GM19239 (cell line): Measurements from ENCODE around the gene GTPBP3.

Experiments
- DNase-seq: peaks from one replicate; pipeline ENCODE4 v3.0.0; 2011; ENCODE audit warnings: low spot score; ENCODE audit not compliant: insufficient read length
- FAIRE-seq: peaks from 2 replicates; lab custom pipeline; 2011; peaks lifted over from hg19 to GRCh38; lab: Jason Lieb, UNC

GTPBP3 gene

GRCh38 chr19:17309198-17309964 is 28.0 kb upstream of the GTPBP3 start, which contains the start of gene DDA1:
Gene DDA1, plus strand, starts transcription at chr19:17309563. Its CDS starts 92 bp downstream, at chr19:17309655.
- FAIRE-seq (peak; percentile 100), DNase-seq (peak; percentile 97)

GRCh38 chr19:17309965-17310461 is 27.3 kb upstream of the GTPBP3 start:
- DNase-seq (no peak), FAIRE-seq (peak; percentile 64)

GRCh38 chr19:17311455-17312188 is 25.7 kb upstream of the GTPBP3 start:
- no peak for FAIRE-seq

GRCh38 chr19:17312189-17313113 is 24.9 kb upstream of the GTPBP3 start:
- FAIRE-seq (no peak), DNase-seq (no peak)

More at GRCh38 chr19:17311455-17312188, 25.7 kb upstream of the GTPBP3 start:
- no peak for DNase-seq

- DNase-seq (no peak), FAIRE-seq (no peak)
These were observed 23.3 kb upstream of the GTPBP3 start for GRCh38 chr19:17314007-17314593.

GRCh38 chr19:17318966-17319365 is 18.4 kb upstream of the GTPBP3 start:
- DNase-seq, result no peak
- no peak for FAIRE-seq

- no peak for FAIRE-seq
- DNase-seq, result no peak
These were observed 17.7 kb upstream of the GTPBP3 start for GRCh38 chr19:17319473-17320238.

- FAIRE-seq, result no peak
- no peak for DNase-seq
These were observed 16.9 kb upstream of the GTPBP3 start for GRCh38 chr19:17320435-17320834.

GRCh38 chr19:17321655-17322489 is 15.5 kb upstream of the GTPBP3 start:
- DNase-seq, result no peak
- no peak for FAIRE-seq

GRCh38 chr19:17322854-17323253 is 14.5 kb upstream of the GTPBP3 start:
- DNase-seq, result no peak
- FAIRE-seq, result no peak

- no peak for DNase-seq
- FAIRE-seq, result no peak
These were observed 13.9 kb upstream of the GTPBP3 start for GRCh38 chr19:17323300-17323963.

GRCh38 chr19:17323964-17324332 is 13.4 kb upstream of the GTPBP3 start:
- DNase-seq (peak; percentile 51), FAIRE-seq (no peak)

GRCh38 chr19:17324357-17325114 is 12.8 kb upstream of the GTPBP3 start:
- FAIRE-seq, result no peak
- DNase-seq, result no peak

GRCh38 chr19:17325133-17325532 is 12.2 kb upstream of the GTPBP3 start:
- FAIRE-seq (no peak), DNase-seq (no peak)

- DNase-seq, result no peak
- no peak for FAIRE-seq
These were observed 11.3 kb upstream of the GTPBP3 start for GRCh38 chr19:17325881-17326594.

- no peak for FAIRE-seq
These were observed 10.8 kb upstream of the GTPBP3 start for GRCh38 chr19:17326595-17326966.

More at GRCh38 chr19:17326595-17326966, 10.8 kb upstream of the GTPBP3 start:
- no peak for DNase-seq
